Right lobe of liver (tissue), 6 donors: ENCODE results near the gene SOX21. TPM values are rescaled to one million over a fixed set of nuclear protein-coding genes. Genes with fewer than 3 reads are reported as not detected.

Experiments used
- ATAC-seq, 4 donors: fragments of 200-7000 bp; cut with Tn5 transposase; one replicate each; pipeline ENCODE4 v1.9.1; 2020; ENCODE audit warnings: mild to moderate bottlenecking in 4 of 4, moderate library complexity in 4 of 4
- DNase-seq, 3 donors: peaks; one replicate each; pipeline ENCODE4 v3.0.0-alpha.2; 2020
- H3K27ac ChIP-seq, 3 donors: fragments of 200-600 bp; one replicate each; pipeline ENCODE4 v1.8.0; 2022
- H3K27me3 ChIP-seq, 2 donors: fragments of 200-600 bp; one replicate each; pipeline ENCODE4 v1.8.0; 2022
- H3K36me3 ChIP-seq, 4 donors: fragments of 200-600 bp; sonication (generic) in 1 of 4; one replicate each; pipeline versions ENCODE4 v1.5.1 to v1.8.0; 2017 to 2022; ENCODE audit warnings: control low read depth in 1 of 4
- H3K4me1 ChIP-seq, 4 donors: fragments of 200-600 bp; sonication (generic) in 1 of 4; one replicate each; pipeline versions ENCODE4 v1.5.1 to v1.8.0; 2017 to 2022; ENCODE audit warnings: control low read depth in 1 of 4
- H3K4me3 ChIP-seq, 3 donors: fragments of 200-600 bp; one replicate each; pipeline ENCODE4 v1.8.0; 2022
- H3K9me3 ChIP-seq, 4 donors: fragments of 200-600 bp; sonication (generic) in 1 of 4; one replicate each; pipeline versions ENCODE4 v1.5.1 to v1.8.0; 2017 to 2022; ENCODE audit warnings: control low read depth in 1 of 4
- POLR2A ChIP-seq: fragments of 450-650 bp; IDR thresholded peaks from one replicate; pipeline ENCODE4 v1.6.1; 2017; ENCODE audit warnings: antibody characterized with exemption, mild to moderate bottlenecking
- WGBS: methylation state at CpG from one replicate; pipeline ENCODE4 v1.1.6; 2018; ENCODE audit warnings: low coverage, low lambda C conversion rate; ENCODE audit not compliant: insufficient coverage; ENCODE audit errors: missing lambda C conversion rate; 5-methylcytosine and 5-hydroxymethylcytosine counted together
- intact Hi-C, 2 donors: fragments of 100-400 bp; cut with DNase I; formaldehyde crosslinking; loops; one replicate each; pipeline versions ENCODE4 v1.11.2 to v1.14.1; 2022
- total RNA-seq, 6 experiments: library from RNA; depleted of rRNA in 2 of 6; stranded (reverse); fragments of >200 nt in 2 of 6; fragmentation: NEBNext Ultra II Directional in 3 of 6; extraction: Animal tissue kit (Norgen Biotek cat#: 25700) in 3 of 6; gene quantifications; one replicate each; pipeline versions ENCODE4 v1.1.0 to v1.2.4, GENCODE V29; 2016 to 2023
- TF ChIP-seq, protein P1 (sequence below), 4 donors: fragments of 200-600 bp in 3 of 4; fragments of 450-650 bp in 1 of 4; IDR thresholded peaks; one replicate each; pipeline versions ENCODE4 v1.5.1 to v1.8.0; 2016 to 2022; ENCODE audit warnings: antibody characterized with exemption in 4 of 4, mild to moderate bottlenecking in 2 of 4
- donor health status: DM: no; HTN: yes; CAD: no.
- donor health status: DM: no; HTN: no; CAD: no.
- donor health status: DM: no; HTN: no; CAD: no.
- donor health status: DM: no; HTN: yes; CAD: no.
- donor health status: DM: no; HTN: yes; CAD: no.

Gene SOX21
- total RNA-seq, 6 experiments from 2014 or later = not detected

DNA sequence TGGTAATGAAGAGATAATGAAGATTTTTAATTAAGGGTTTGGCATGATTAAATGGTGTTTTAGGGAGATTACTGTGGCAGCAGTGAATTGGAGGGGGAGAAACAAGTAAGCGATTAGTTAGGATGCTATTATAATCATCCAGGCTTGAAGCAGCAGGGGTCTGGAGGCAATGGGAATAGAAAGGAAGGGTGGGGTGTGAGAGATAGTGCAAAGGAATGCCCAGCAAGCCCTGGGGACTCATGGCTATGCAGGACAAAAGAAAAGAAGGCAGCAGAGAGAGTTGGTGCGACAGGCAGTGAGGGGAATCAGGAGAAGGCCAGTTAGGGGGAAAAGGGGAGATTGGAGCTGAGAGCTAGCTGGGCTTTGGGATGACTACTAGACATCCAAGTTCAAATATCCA lies 34.5 kb downstream of the SOX21 start:
- no peaks in the 10 kb centered on the region for H3K9me3 ChIP-seq
- DNase-seq (no peak), ATAC-seq (no peak)
- H3K36me3 ChIP-seq = no peaks in the 10 kb centered on the region
- intact Hi-C loops = no loop called here
- H3K27ac ChIP-seq = no peak overlapping the region
- TF ChIP-seq, protein P1, sequence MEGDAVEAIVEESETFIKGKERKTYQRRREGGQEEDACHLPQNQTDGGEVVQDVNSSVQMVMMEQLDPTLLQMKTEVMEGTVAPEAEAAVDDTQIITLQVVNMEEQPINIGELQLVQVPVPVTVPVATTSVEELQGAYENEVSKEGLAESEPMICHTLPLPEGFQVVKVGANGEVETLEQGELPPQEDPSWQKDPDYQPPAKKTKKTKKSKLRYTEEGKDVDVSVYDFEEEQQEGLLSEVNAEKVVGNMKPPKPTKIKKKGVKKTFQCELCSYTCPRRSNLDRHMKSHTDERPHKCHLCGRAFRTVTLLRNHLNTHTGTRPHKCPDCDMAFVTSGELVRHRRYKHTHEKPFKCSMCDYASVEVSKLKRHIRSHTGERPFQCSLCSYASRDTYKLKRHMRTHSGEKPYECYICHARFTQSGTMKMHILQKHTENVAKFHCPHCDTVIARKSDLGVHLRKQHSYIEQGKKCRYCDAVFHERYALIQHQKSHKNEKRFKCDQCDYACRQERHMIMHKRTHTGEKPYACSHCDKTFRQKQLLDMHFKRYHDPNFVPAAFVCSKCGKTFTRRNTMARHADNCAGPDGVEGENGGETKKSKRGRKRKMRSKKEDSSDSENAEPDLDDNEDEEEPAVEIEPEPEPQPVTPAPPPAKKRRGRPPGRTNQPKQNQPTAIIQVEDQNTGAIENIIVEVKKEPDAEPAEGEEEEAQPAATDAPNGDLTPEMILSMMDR (IDR thresholded peaks at IDR 0.05) = no peak
- no peak for TF ChIP-seq POLR2A
- no peaks in the 10 kb centered on the region for H3K4me1 ChIP-seq
- 82% methylated on average over 2 of the region's 2 CpGs for WGBS
- no peaks in the 10 kb centered on the region for H3K27me3 ChIP-seq
- no peak overlapping the region for H3K4me3 ChIP-seq

DNA sequence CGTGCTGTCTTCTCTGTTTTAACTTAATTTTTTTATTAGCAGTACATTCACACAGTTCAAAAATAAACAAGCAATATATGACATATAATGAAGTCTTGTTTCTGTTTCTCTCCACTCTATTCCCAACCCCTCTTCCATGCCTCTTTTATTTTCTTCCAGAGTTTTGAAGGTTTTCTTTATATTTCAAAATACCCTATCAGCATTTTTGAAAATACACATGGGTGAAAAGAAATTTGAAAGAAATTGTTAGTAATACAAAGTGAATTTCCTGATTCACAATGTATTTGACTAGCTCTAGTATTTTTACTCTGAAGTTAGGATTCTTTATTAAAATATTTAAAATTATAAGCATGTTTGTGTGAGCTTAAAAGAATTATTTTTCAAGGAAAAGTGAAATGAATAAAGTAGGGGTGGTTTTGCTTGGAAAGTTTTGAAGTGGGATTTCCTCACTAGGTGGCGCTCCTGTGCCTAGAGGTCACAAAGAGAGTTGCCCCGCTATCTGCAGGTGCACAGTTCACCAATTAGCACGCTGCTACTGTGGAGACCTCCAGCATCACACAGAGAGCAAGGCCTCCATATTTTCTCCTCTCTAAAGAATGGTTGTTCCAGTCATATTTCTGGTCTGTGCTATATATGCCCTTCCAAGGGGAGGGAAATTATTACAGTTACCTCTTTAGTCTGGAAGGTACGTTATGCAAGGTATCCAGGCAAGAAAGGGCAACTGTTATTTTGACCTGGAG lies 37.6 kb downstream of the SOX21 start:
- WGBS = 22% methylated on average over 5 of the region's 5 CpGs
- H3K27ac ChIP-seq = no peak overlapping the region
- H3K27me3 ChIP-seq = no peaks in the 10 kb centered on the region
- peak; percentile 76 to 80 (median 78) for ATAC-seq
- H3K4me1 ChIP-seq = no peaks in the 10 kb centered on the region
- TF ChIP-seq POLR2A = no peak
- TF ChIP-seq, protein P1 (IDR thresholded peaks at IDR 0.05) = peak; percentile 48 to 83 (median 72)
- no peaks in the 10 kb centered on the region for H3K36me3 ChIP-seq
- intact Hi-C loops = no loop called here
- DNase-seq = peak; percentile 45 to 57 (median 53)
- H3K9me3 ChIP-seq = no peaks in the 10 kb centered on the region
- no peak overlapping the region for H3K4me3 ChIP-seq

DNA sequence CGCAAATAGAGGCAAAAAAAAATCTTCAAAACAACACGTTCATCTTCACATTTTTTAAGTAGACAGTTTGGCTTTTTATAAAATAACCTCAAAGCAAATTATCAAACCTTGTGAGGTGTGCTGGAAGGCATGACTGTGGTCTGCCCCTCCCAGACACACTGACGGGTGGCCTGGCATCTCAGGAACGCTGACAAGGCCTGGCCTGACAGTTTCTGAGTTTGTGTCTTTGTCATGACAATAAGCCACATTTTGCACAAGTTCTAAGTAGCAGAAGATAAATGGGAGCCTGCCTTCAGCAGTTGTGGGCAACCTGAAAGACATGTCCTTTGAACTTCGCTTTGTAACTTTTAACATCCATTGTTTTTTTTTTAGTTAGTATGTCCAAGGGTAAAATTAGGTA lies 38.5 kb downstream of the SOX21 start:
- WGBS = 55% methylated on average over 5 of the region's 5 CpGs
- no peak for ATAC-seq
- intact Hi-C loops = no loop called here

DNA sequence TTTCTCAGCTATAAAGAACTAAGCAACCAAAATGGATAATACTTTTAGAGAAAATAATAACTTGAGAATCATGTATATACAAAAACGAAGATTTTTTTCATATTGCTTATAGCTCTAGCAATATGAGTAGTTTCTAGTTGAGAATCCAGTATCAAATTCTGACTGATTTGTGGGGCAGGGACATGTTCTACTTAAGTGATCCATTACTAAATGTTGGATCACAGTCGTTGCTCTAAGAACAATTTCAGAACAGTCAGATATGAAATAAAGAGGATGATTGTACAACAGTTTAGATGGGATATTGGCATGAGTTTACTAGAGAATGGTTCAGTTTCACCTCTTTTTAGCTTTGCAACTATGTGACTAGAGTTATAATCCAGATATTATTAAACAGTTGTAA lies 39.9 kb downstream of the SOX21 start:
- 31% methylated on average over 2 of the region's 2 CpGs for WGBS
- Histone ChIP-seq H3K27ac (no peak overlapping the region), H3K27me3 (no peaks in the 10 kb centered on the region), H3K4me3 (no peak overlapping the region), H3K4me1 (no peaks in the 10 kb centered on the region), H3K9me3 (no peaks in the 10 kb centered on the region), H3K36me3 (no peaks in the 10 kb centered on the region)
- DNase-seq = no peak
- intact Hi-C loops = no loop called here
- ATAC-seq = no peak
- TF ChIP-seq POLR2A = no peak
- TF ChIP-seq, protein P1 (IDR thresholded peaks at IDR 0.05) = no peak

More for the DNA sequence above, 38.5 kb downstream of the SOX21 start:
- no peak overlapping the region for H3K4me3 ChIP-seq
- DNase-seq = no peak
- H3K9me3 ChIP-seq = no peaks in the 10 kb centered on the region
- no peaks in the 10 kb centered on the region for H3K27me3 ChIP-seq
- no peak overlapping the region for H3K27ac ChIP-seq
- H3K36me3 ChIP-seq = no peaks in the 10 kb centered on the region
- TF ChIP-seq, protein P1 (IDR thresholded peaks at IDR 0.05) = no peak
- no peak for TF ChIP-seq POLR2A
- H3K4me1 ChIP-seq = no peaks in the 10 kb centered on the region
